ENCODE results near the gene MMD2. TPM values are rescaled to one million over a fixed set of nuclear protein-coding genes. Genes with fewer than 3 reads are reported as not detected.
"Not testable (repeated sequence)": the region's sequence is repeated elsewhere in the genome, so short reads cannot be mapped to it uniquely, and the experiment has no call there.

Gene MMD2
- total RNA-seq, 2 donors from 2014 or later = not detected

GRCh38 chr7:4906682-4907081, 52.3 kb downstream of the MMD2 start:
- intact Hi-C loops (cut with DNase I) = no loop called here
- DNase-seq (ENCODE audit: low spot score) = no peak

- intact Hi-C loops (cut with DNase I) = no loop called here
- no peak for DNase-seq (ENCODE audit: low spot score)
Observed at GRCh38 chr7:4905171-4905570, 53.8 kb downstream of the MMD2 start.

- intact Hi-C loops (cut with DNase I) = no loop called here
- DNase-seq (ENCODE audit: low spot score) = no peak
Observed at GRCh38 chr7:4904346-4904745, 54.6 kb downstream of the MMD2 start.

- intact Hi-C loops (cut with DNase I) = no loop called here
Observed at GRCh38 chr7:4895766-4896165, 63.2 kb downstream of the MMD2 start.

GRCh38 chr7:4894482-4894881, 64.5 kb downstream of the MMD2 start:
- no peak for DNase-seq (ENCODE audit: low spot score)
- intact Hi-C loops (cut with DNase I) = no loop called here

More at GRCh38 chr7:4895766-4896165, 63.2 kb downstream of the MMD2 start:
- DNase-seq (ENCODE audit: low spot score) = no peak

- intact Hi-C loops (cut with DNase I) = no loop called here
- DNase-seq (ENCODE audit: low spot score) = no peak
Observed at GRCh38 chr7:4893929-4894475, 65.0 kb downstream of the MMD2 start.

GRCh38 chr7:4893188-4893587, 65.8 kb downstream of the MMD2 start:
- intact Hi-C loops (cut with DNase I); DNase-seq (ENCODE audit: low spot score): not testable (repeated sequence)

GRCh38 chr7:4891522-4891921, 67.5 kb downstream of the MMD2 start:
- DNase-seq (ENCODE audit: low spot score); intact Hi-C loops (cut with DNase I): not testable (repeated sequence)

GRCh38 chr7:4889682-4890081, 69.3 kb downstream of the MMD2 start:
- intact Hi-C loops (cut with DNase I) = no loop called here
- DNase-seq (ENCODE audit: low spot score) = no peak

GRCh38 chr7:4888161-4888560, 70.8 kb downstream of the MMD2 start:
- intact Hi-C loops (cut with DNase I) = no loop called here
- no peak for DNase-seq (ENCODE audit: low spot score)

GRCh38 chr7:4886671-4887070, 72.3 kb downstream of the MMD2 start:
- intact Hi-C loops (cut with DNase I) = no loop called here
- no peak for DNase-seq (ENCODE audit: low spot score)

- peak; percentile 26 for DNase-seq (ENCODE audit: low spot score)
- intact Hi-C loops (cut with DNase I) = no loop called here
Observed at GRCh38 chr7:4885317-4885807, 73.6 kb downstream of the MMD2 start.

- peak; percentile 44 for DNase-seq (ENCODE audit: low spot score)
- intact Hi-C loops (cut with DNase I) = no loop called here
Observed at GRCh38 chr7:4884164-4884563, 74.8 kb downstream of the MMD2 start.

GRCh38 chr7:4883372-4884144, 75.4 kb downstream of the MMD2 start, which contains the start of gene RADIL:
TSS of gene RADIL (minus strand) at chr7:4883716. CDS start at chr7:4878139, 5,577 bp downstream.
- peak; percentile 98 for DNase-seq (ENCODE audit: low spot score)
- intact Hi-C loops (cut with DNase I) = no loop called here

- peak; percentile 80 for DNase-seq (ENCODE audit: low spot score)
- intact Hi-C loops (cut with DNase I) = no loop called here
Observed at GRCh38 chr7:4883033-4883371, 76.0 kb downstream of the MMD2 start.

GRCh38 chr7:4882169-4883032, 76.6 kb downstream of the MMD2 start:
- peak; percentile 90 for DNase-seq (ENCODE audit: low spot score)
- intact Hi-C loops (cut with DNase I) = no loop called here

- peak; percentile 62 for DNase-seq (ENCODE audit: low spot score)
- intact Hi-C loops (cut with DNase I) = no loop called here
Observed at GRCh38 chr7:4880218-4880617, 78.8 kb downstream of the MMD2 start.

GRCh38 chr7:4879396-4880081, 79.4 kb downstream of the MMD2 start:
- peak; percentile 46 for DNase-seq (ENCODE audit: low spot score)
- intact Hi-C loops (cut with DNase I) = loop anchor here in 1 of 2 donors (10.0 kb wide), 1 partner anchor 75 kb away; no protein-coding TSS in a partner anchor
